A673 (cell line): ENCODE measurements around the gene TAP2.

Experiments used
- CTCF ChIP-seq: fragments of 300-800, 200-600 bp; sonication (generic); conservative IDR thresholded peaks from 2 replicates; pipeline ENCODE4 v1.5.1; 2017; ENCODE audit warnings: low read depth, mild to moderate bottlenecking, antibody characterized with exemption, low read length, moderate library complexity, mixed read lengths
- EZH2 ChIP-seq: fragments of 200-600 bp; sonication (generic); IDR thresholded peaks from 2 replicates; pipeline ENCODE4 v1.6.1; 2017; ENCODE audit warnings: borderline replicate concordance, low read depth, mild to moderate bottlenecking, mixed read lengths, antibody characterized with exemption, low read length; ENCODE audit not compliant: poor library complexity, severe bottlenecking

DNA sequence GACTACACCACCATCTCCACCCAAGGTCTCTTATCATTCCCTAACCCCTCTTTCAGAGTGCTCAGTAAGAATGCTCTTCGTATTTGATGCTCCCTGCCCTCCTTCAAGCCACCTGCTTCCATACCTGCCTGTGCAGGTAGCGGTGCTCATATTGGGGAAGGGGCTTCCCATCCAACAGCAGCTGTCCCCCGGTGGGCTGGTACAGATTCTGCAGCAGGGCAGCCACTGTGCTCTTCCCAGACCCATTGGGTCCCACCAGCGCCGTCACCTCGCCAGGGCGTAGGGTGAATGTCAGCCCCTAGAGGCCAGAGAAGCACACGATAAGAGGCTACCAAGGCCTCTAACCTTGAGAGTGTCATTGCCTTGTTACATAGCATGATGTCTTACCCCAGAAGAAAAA is 9.3 kb upstream of the TAP2 start:
- no peak for TF ChIP-seq CTCF
- TF ChIP-seq EZH2 = no peak
